Skeletal muscle tissue (tissue), 4 donors: Measurements from ENCODE around the gene DLGAP1. TPM values are rescaled to one million over a fixed set of nuclear protein-coding genes. Genes with fewer than 3 reads are reported as not detected.
A peak's percentile ranks its signal among the peaks of the same experiment; 100 is the strongest.

Experiments used
- H3K27ac ChIP-seq: one replicate; pipeline ENCODE4 v1.7.0; 2013; ENCODE audit warnings: mild to moderate bottlenecking, low read depth, low read length, inconsistent platforms
- H3K27me3 ChIP-seq, 3 donors: one replicate each; pipeline ENCODE4 v1.7.0; 2013; ENCODE audit warnings: low read length in 3 of 3; ENCODE audit not compliant: control insufficient read depth in 3 of 3, insufficient read depth in 3 of 3
- H3K36me3 ChIP-seq, 3 donors: one replicate each; pipeline ENCODE4 v1.7.0; 2013; ENCODE audit warnings: low read length in 3 of 3; ENCODE audit not compliant: control insufficient read depth in 3 of 3, insufficient read depth in 3 of 3
- H3K4me1 ChIP-seq, 3 donors: one replicate each; pipeline ENCODE4 v1.7.0; 2013; ENCODE audit warnings: low read length in 3 of 3, mild to moderate bottlenecking in 3 of 3; ENCODE audit not compliant: control insufficient read depth in 3 of 3, insufficient read depth in 3 of 3
- H3K4me3 ChIP-seq, 3 donors: one replicate each; pipeline ENCODE4 v1.7.0; 2013; ENCODE audit warnings: low read length in 3 of 3
- H3K9ac ChIP-seq, 3 donors: one replicate each; pipeline ENCODE4 v1.7.0; 2013; ENCODE audit warnings: low read length in 3 of 3, mild to moderate bottlenecking in 3 of 3, moderate library complexity in 2 of 3, low read depth in 1 of 3
- H3K9me3 ChIP-seq, 3 donors: one replicate each; pipeline ENCODE4 v1.7.0; 2013; ENCODE audit warnings: low read length in 3 of 3; ENCODE audit not compliant: control insufficient read depth in 3 of 3
- total RNA-seq: library from RNA; depleted of rRNA; stranded (reverse); fragments of >200 nt; gene quantifications from one replicate; pipeline ENCODE4 v1.2.3, GENCODE V29; 2014
- donor health status: Osteomylitis.

The DLGAP1 gene
- total RNA-seq, 1 donor from 2014 or later: 0.52 TPM

DNA sequence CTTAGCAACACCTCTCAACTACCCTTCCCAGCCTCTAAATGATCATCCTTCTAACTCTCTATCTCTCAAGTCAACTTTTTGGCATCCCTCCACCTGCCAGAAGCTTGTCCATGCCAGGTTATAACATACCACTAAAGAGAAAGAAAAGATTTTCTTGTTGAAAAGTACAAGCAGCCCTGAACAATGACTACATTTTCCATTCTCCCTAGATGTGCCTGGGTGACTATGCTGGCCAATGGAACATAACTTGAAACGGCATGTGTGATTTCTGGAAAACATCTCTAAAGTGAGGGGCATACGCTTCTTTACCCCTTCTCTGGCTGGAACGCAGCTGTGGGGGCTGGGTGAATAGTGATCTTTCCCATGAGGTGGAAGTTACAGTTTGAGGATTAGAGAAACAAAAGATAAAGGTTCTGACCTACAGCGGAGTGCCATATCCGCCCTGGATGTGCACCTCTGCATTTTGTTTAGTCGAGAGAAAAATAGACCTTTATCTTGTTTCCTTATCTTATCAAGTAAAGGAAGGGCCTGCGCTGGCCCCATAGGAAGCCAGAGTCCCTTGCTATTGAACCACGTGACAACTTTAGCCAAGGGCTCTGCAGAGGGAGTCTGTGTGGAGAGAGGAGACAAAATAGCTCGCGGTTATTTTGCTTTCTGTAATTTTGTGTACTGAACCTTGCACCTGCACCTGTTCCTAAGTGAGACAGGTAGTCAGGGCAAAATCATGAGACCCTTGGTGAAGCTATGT lies 568.4 kb downstream of the DLGAP1 start:
- Histone ChIP-seq H3K4me3 (no peak overlapping the region), H3K9me3 (peaks cover 0 to 3% (median 0%) of the 10 kb centered on the region in 3 donors), H3K4me1 (no peaks in the 10 kb centered on the region), H3K36me3 (no peaks in the 10 kb centered on the region), H3K27me3 (no peaks in the 10 kb centered on the region), H3K9ac (no peak overlapping the region), H3K27ac (no peak overlapping the region)

DNA sequence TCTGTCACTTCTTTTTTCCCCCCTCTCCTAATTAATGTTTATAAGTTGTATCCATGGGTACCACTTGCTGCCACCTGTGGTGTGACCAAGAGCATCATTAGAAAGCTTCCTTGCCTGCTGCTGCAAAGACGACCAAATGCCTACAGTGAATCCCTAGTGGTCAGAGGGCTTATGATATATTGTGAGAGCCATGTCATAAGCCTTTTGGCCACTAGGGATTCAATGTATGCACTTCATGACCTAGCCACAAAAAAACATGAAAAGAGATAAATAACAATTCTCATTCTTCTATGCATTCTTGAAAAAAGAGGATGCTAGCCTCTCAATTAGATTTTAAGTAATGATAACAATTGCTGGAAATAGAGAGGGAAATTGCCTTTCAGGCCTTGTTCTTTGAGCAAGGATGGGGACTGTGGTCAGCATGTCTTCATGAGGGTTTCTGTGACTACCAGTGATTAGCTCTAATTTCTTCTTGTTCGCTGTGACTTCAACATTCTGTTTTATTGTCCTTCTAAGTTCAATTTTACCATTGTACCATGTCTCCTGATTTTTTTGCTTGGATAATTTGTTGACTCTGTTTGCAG lies 569.8 kb downstream of the DLGAP1 start:
- no peaks in the 10 kb centered on the region for H3K4me1 ChIP-seq
- no peak overlapping the region for H3K4me3 ChIP-seq
- H3K36me3 ChIP-seq: no peaks in the 10 kb centered on the region
- no peaks in the 10 kb centered on the region for H3K9me3 ChIP-seq
- H3K27me3 ChIP-seq: no peaks in the 10 kb centered on the region
- H3K27ac ChIP-seq: no peak overlapping the region
- no peak overlapping the region for H3K9ac ChIP-seq

- Histone ChIP-seq H3K27ac (no peak overlapping the region), H3K9ac (no peak overlapping the region), H3K4me3 (no peak overlapping the region), H3K9me3 (no peaks in the 10 kb centered on the region), H3K4me1 (no peaks in the 10 kb centered on the region), H3K27me3 (no peaks in the 10 kb centered on the region), H3K36me3 (no peaks in the 10 kb centered on the region)
These were observed 575.3 kb downstream of the DLGAP1 start for GRCh38 chr18:3879836-3880120.

- Histone ChIP-seq H3K36me3 (no peaks in the 10 kb centered on the region), H3K9me3 (no peaks in the 10 kb centered on the region), H3K4me1 (no peaks in the 10 kb centered on the region), H3K4me3 (no peak overlapping the region), H3K27ac (no peak overlapping the region), H3K9ac (no peak overlapping the region), H3K27me3 (no peaks in the 10 kb centered on the region)
These were observed 575.8 kb downstream of the DLGAP1 start for GRCh38 chr18:3879114-3879835.

DNA sequence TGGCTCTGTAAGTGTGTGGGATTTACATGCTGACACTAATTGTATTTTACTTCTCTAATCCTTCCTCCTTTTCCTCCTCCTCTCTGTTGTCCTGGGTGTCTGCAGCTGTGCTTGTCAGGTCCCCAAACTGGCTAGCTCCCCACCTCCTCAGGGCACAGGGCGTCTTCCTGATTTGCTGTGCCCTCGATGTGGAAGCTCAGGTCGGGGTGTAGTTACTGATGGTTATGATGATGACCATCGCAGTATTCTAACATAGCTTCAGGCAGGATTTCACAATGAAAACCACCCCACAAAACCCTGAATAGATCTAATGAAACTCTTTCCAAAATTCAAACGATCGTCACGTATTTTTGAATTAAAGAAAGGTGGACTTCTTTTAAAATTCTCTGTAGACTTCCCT lies 576.7 kb downstream of the DLGAP1 start:
- no peak overlapping the region for H3K9ac ChIP-seq
- no peaks in the 10 kb centered on the region for H3K4me1 ChIP-seq
- no peaks in the 10 kb centered on the region for H3K36me3 ChIP-seq
- H3K27ac ChIP-seq: no peak overlapping the region
- H3K9me3 ChIP-seq: no peaks in the 10 kb centered on the region
- no peak overlapping the region for H3K4me3 ChIP-seq
- no peaks in the 10 kb centered on the region for H3K27me3 ChIP-seq

DNA sequence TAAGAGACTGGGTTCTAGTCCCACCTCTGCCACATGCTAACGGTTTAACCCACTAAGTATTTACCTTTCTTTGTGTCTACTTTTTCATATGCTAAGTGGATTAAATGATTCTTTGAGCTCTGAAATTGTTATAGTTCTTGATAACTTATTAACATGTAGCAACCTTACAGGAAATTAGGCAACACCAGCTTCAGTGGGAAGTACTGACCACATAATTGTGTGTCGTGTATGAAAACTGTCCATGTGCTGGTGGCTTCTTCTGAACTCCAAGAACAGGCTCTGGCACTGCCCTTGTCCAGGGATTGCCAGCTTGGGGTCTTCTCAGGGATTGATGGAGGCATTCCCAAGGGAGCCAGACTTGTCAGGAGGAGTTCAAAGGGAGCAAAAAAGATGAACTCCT lies 577.4 kb downstream of the DLGAP1 start:
- H3K4me1 ChIP-seq: no peaks in the 10 kb centered on the region
- no peak overlapping the region for H3K4me3 ChIP-seq
- H3K9ac ChIP-seq: no peak overlapping the region
- no peak overlapping the region for H3K27ac ChIP-seq
- no peaks in the 10 kb centered on the region for H3K27me3 ChIP-seq
- no peaks in the 10 kb centered on the region for H3K36me3 ChIP-seq
- H3K9me3 ChIP-seq: no peaks in the 10 kb centered on the region

GRCh38 chr18:3875961-3876360 lies 579.1 kb downstream of the DLGAP1 start:
- no peaks in the 10 kb centered on the region for H3K4me1 ChIP-seq
- no peaks in the 10 kb centered on the region for H3K36me3 ChIP-seq
- no peak overlapping the region for H3K27ac ChIP-seq
- H3K4me3 ChIP-seq: no peak overlapping the region
- no peak overlapping the region for H3K9ac ChIP-seq
- no peaks in the 10 kb centered on the region for H3K9me3 ChIP-seq
- H3K27me3 ChIP-seq: no peaks in the 10 kb centered on the region

- Histone ChIP-seq H3K4me3 (no peak overlapping the region), H3K9ac (no peak overlapping the region), H3K27me3 (no peaks in the 10 kb centered on the region), H3K36me3 (no peaks in the 10 kb centered on the region), H3K9me3 (no peaks in the 10 kb centered on the region), H3K27ac (no peak overlapping the region), H3K4me1 (no peaks in the 10 kb centered on the region)
These were observed 579.7 kb downstream of the DLGAP1 start for GRCh38 chr18:3875376-3875775.

DNA sequence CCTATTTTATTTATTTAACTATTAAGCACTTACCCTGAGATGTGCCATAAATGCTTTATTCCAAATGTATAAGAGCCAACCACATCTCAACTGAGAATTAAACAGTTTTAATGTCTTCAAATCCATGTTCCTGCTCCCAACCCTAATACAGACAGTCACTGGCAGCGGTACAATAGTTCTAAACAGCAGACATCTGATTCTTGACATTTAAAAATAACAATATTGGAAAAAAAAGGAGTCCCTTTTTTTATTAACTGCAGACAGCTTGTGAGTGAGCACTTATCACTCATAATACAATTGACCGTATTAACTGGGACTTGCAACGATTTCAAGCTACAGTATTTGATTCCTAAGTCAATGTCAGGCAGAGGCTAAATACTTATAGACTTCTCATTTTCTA lies 580.5 kb downstream of the DLGAP1 start:
- Histone ChIP-seq H3K27me3 (no peaks in the 10 kb centered on the region), H3K4me1 (no peaks in the 10 kb centered on the region), H3K36me3 (no peaks in the 10 kb centered on the region), H3K9me3 (no peaks in the 10 kb centered on the region), H3K27ac (no peak overlapping the region), H3K4me3 (peak overlapping the region in 1 of 3 donors; percentile 60), H3K9ac (no peak overlapping the region)

- no peaks in the 10 kb centered on the region for H3K4me1 ChIP-seq
- no peak overlapping the region for H3K9ac ChIP-seq
- H3K9me3 ChIP-seq: no peaks in the 10 kb centered on the region
- peak overlapping the region in 1 of 3 donors; percentile 60 for H3K4me3 ChIP-seq
- H3K27ac ChIP-seq: no peak overlapping the region
- H3K36me3 ChIP-seq: no peaks in the 10 kb centered on the region
- no peaks in the 10 kb centered on the region for H3K27me3 ChIP-seq
These were observed 581.0 kb downstream of the DLGAP1 start for GRCh38 chr18:3874125-3874524.
